ENCODE results near the gene ABCA8. TPM values are rescaled to one million over a fixed set of nuclear protein-coding genes. Genes with fewer than 3 reads are reported as not detected.

The ABCA8 gene
- total RNA-seq, 1 donor from 2014 or later: 0.31 TPM

GRCh38 chr17:68870161-68870826 lies 84.9 kb downstream of the ABCA8 start:
- Mint-ChIP-seq H3K4me3 (ENCODE audit: unreplicated experiment) (no peak overlapping the region), H3K36me3 (ENCODE audit: low read depth, unreplicated experiment) (no peaks in the 10 kb centered on the region), H3K27me3 (ENCODE audit: unreplicated experiment) (no peaks in the 10 kb centered on the region), H3K4me1 (ENCODE audit: unreplicated experiment) (peaks cover 4% of the 10 kb centered on the region), H3K9me3 (ENCODE audit: unreplicated experiment) (no peaks in the 10 kb centered on the region), H3K27ac (ENCODE audit: unreplicated experiment) (no peak overlapping the region)
- TF ChIP-seq CTCF (IDR thresholded peaks at IDR 0.05; ENCODE audit: unreplicated experiment): no peak
- no peak for DNase-seq (ENCODE audit: low spot score)

- Mint-ChIP-seq H3K4me3 (ENCODE audit: unreplicated experiment) (no peak overlapping the region), H3K27me3 (ENCODE audit: unreplicated experiment) (no peaks in the 10 kb centered on the region), H3K4me1 (ENCODE audit: unreplicated experiment) (peaks cover 4% of the 10 kb centered on the region), H3K27ac (ENCODE audit: unreplicated experiment) (no peak overlapping the region), H3K9me3 (ENCODE audit: unreplicated experiment) (no peaks in the 10 kb centered on the region), H3K36me3 (ENCODE audit: low read depth, unreplicated experiment) (no peaks in the 10 kb centered on the region)
- TF ChIP-seq CTCF (IDR thresholded peaks at IDR 0.05; ENCODE audit: unreplicated experiment): no peak
- DNase-seq (ENCODE audit: low spot score): no peak
These were observed 86.5 kb downstream of the ABCA8 start for GRCh38 chr17:68868708-68869107.

GRCh38 chr17:68867759-68868516 lies 87.3 kb downstream of the ABCA8 start:
- H3K27ac Mint-ChIP-seq (ENCODE audit: unreplicated experiment): no peak overlapping the region
- H3K4me3 Mint-ChIP-seq (ENCODE audit: unreplicated experiment): no peak overlapping the region
- no peak for DNase-seq (ENCODE audit: low spot score)

GRCh38 chr17:68865584-68865983 lies 89.6 kb downstream of the ABCA8 start:
- no peak overlapping the region for H3K27ac Mint-ChIP-seq (ENCODE audit: unreplicated experiment)
- no peaks in the 10 kb centered on the region for H3K9me3 Mint-ChIP-seq (ENCODE audit: unreplicated experiment)
- H3K27me3 Mint-ChIP-seq (ENCODE audit: unreplicated experiment): no peaks in the 10 kb centered on the region
- H3K4me1 Mint-ChIP-seq (ENCODE audit: unreplicated experiment): peaks cover 10% of the 10 kb centered on the region
- H3K36me3 Mint-ChIP-seq (ENCODE audit: low read depth, unreplicated experiment): no peaks in the 10 kb centered on the region
- TF ChIP-seq CTCF (IDR thresholded peaks at IDR 0.05; ENCODE audit: unreplicated experiment): no peak
- no peak for DNase-seq (ENCODE audit: low spot score)
- no peak overlapping the region for H3K4me3 Mint-ChIP-seq (ENCODE audit: unreplicated experiment)

More at GRCh38 chr17:68867759-68868516, 87.3 kb downstream of the ABCA8 start:
- TF ChIP-seq CTCF (IDR thresholded peaks at IDR 0.05; ENCODE audit: unreplicated experiment): no peak
- no peaks in the 10 kb centered on the region for H3K36me3 Mint-ChIP-seq (ENCODE audit: low read depth, unreplicated experiment)
- H3K9me3 Mint-ChIP-seq (ENCODE audit: unreplicated experiment): no peaks in the 10 kb centered on the region
- H3K4me1 Mint-ChIP-seq (ENCODE audit: unreplicated experiment): peaks cover 4% of the 10 kb centered on the region
- H3K27me3 Mint-ChIP-seq (ENCODE audit: unreplicated experiment): no peaks in the 10 kb centered on the region

GRCh38 chr17:68863091-68863652 lies 92.0 kb downstream of the ABCA8 start:
- no peak for DNase-seq (ENCODE audit: low spot score)
- Mint-ChIP-seq H3K9me3 (ENCODE audit: unreplicated experiment) (no peaks in the 10 kb centered on the region), H3K4me3 (ENCODE audit: unreplicated experiment) (no peak overlapping the region), H3K27ac (ENCODE audit: unreplicated experiment) (no peak overlapping the region), H3K4me1 (ENCODE audit: unreplicated experiment) (peaks cover 7% of the 10 kb centered on the region), H3K36me3 (ENCODE audit: low read depth, unreplicated experiment) (no peaks in the 10 kb centered on the region), H3K27me3 (ENCODE audit: unreplicated experiment) (no peaks in the 10 kb centered on the region)
- TF ChIP-seq CTCF (IDR thresholded peaks at IDR 0.05; ENCODE audit: unreplicated experiment): peak; percentile 39
